OCI-LY3 (cell line): ENCODE measurements around the gene OR51I2.

Source experiments
- H2AFZ ChIP-seq: fragments of 200-600, 300-600 bp; shearing (Covaris generic); 2 replicates; pipeline ENCODE4 v1.6.0; 2014; ENCODE audit warnings: antibody characterized with exemption, low read depth, low read length
- H3K27ac ChIP-seq: fragments of 200-600, 300-600 bp; sonication (generic); 2 replicates; pipeline ENCODE4 v1.5.1; 2014; ENCODE audit warnings: mild to moderate bottlenecking, low read length, moderate library complexity, mixed read lengths
- H3K27me3 ChIP-seq: fragments of 200-600, 300-600 bp; sonication (generic); 2 replicates; pipeline ENCODE4 v1.6.1; 2014; ENCODE audit warnings: low read depth, low read length, mixed read lengths
- H3K36me3 ChIP-seq: fragments of 200-600, 300-600 bp; sonication (generic); replicated peaks from 2 replicates; pipeline ENCODE3; 2014; ENCODE audit warnings: low read depth, low read length, mixed read lengths
- H3K4me1 ChIP-seq: fragments of 300-600, 200-600 bp; sonication (generic); 2 replicates; pipeline ENCODE4 v1.6.1; 2014; ENCODE audit warnings: low read length, mixed read lengths
- H3K4me2 ChIP-seq: fragments of 200-600, 300-600 bp; sonication (generic); 2 replicates; pipeline ENCODE4 v1.6.1; 2014; ENCODE audit warnings: low read length, mixed read lengths
- H3K4me3 ChIP-seq: fragments of 300-600, 200-600 bp; sonication (generic); 2 replicates; pipeline ENCODE4 v1.5.1; 2014; ENCODE audit warnings: antibody characterized with exemption, mild to moderate bottlenecking, low read length, moderate library complexity
- H3K79me2 ChIP-seq: fragments of 300-600, 200-600 bp; shearing (Covaris generic); 2 replicates; pipeline ENCODE4 v1.6.1; 2014; ENCODE audit warnings: mild to moderate bottlenecking, low read length, mixed read lengths
- H3K9ac ChIP-seq: fragments of 300-600, 200-600 bp; shearing (Covaris generic); 2 replicates; pipeline ENCODE4 v1.6.0; 2014; ENCODE audit warnings: mild to moderate bottlenecking, low read length, moderate library complexity
- H3K9me3 ChIP-seq: fragments of 200-600, 300-600 bp; shearing (Covaris generic); 2 replicates; pipeline ENCODE4 v1.6.1; 2014; ENCODE audit warnings: low read length, mixed read lengths; ENCODE audit not compliant: insufficient read depth
- H4K20me1 ChIP-seq: fragments of 200-600, 300-600 bp; sonication (generic); 2 replicates; pipeline ENCODE4 v1.6.1; 2016; ENCODE audit warnings: low read length, mixed read lengths; ENCODE audit not compliant: insufficient read depth
- CTCF ChIP-seq: fragments of 200-600, 300-600 bp; sonication (generic); IDR thresholded peaks from 2 replicates; pipeline ENCODE4 v1.5.1; 2014; ENCODE audit warnings: antibody characterized with exemption, low read length, low read depth
- EZH2phosphoT487 ChIP-seq: fragments of 200-600 bp; shearing (Covaris generic); IDR thresholded peaks from 2 replicates; pipeline ENCODE4 v1.6.1; 2018; ENCODE audit warnings: antibody characterized with exemption, mixed run types, low read depth

OR51I2 gene

GRCh38 chr11:5449023-5449422 lies at the start of gene OR51I2:
OR51I2 (plus strand) TSS chr11:5449323; CDS start chr11:5453489, 4,166 bp downstream.
- TF ChIP-seq EZH2phosphoT487 (no peak), CTCF (no peak)
- peaks cover 6% of the 10 kb centered on the region; the same call in 1 of the 2 replicates for H3K27me3 ChIP-seq

GRCh38 chr11:5405173-5405572 lies 44.0 kb upstream of the OR51I2 start:
- no peaks in the 10 kb centered on the region for H4K20me1 ChIP-seq
- peaks cover 28% of the 10 kb centered on the region for H3K27me3 ChIP-seq
- H3K4me2 ChIP-seq = no peak overlapping the region
- H2AFZ ChIP-seq = no peak overlapping the region
- TF ChIP-seq CTCF (no peak), EZH2phosphoT487 (no peak)
- H3K79me2 ChIP-seq = no peaks in the 10 kb centered on the region
- no peaks in the 10 kb centered on the region for H3K36me3 ChIP-seq
- no peaks in the 10 kb centered on the region for H3K4me1 ChIP-seq
- H3K27ac ChIP-seq = no peak overlapping the region
- no peak overlapping the region for H3K4me3 ChIP-seq
- no peak overlapping the region for H3K9ac ChIP-seq
- H3K9me3 ChIP-seq = no peaks in the 10 kb centered on the region

More at GRCh38 chr11:5449023-5449422, at the start of gene OR51I2:
- Histone ChIP-seq H3K9ac (no peak within 1 kb of the TSS), H3K27ac (no peak within 1 kb of the TSS), H3K4me3 (no peak within 1 kb of the TSS), H3K4me1 (no peaks in the 10 kb centered on the region), H3K9me3 (no peaks in the 10 kb centered on the region), H3K4me2 (no peak within 1 kb of the TSS), H3K79me2 (no peaks in the 10 kb centered on the region), H3K36me3 (no peaks in the 10 kb centered on the region), H2AFZ (no peak within 1 kb of the TSS), H4K20me1 (no peaks in the 10 kb centered on the region)

GRCh38 chr11:5420993-5421392 lies 28.1 kb upstream of the OR51I2 start:
- Histone ChIP-seq H4K20me1 (no peaks in the 10 kb centered on the region), H3K4me3 (no peak overlapping the region), H3K4me2 (no peak overlapping the region), H3K27me3 (peaks cover 14% of the 10 kb centered on the region), H3K4me1 (no peaks in the 10 kb centered on the region), H3K79me2 (no peaks in the 10 kb centered on the region), H2AFZ (no peak overlapping the region), H3K36me3 (no peaks in the 10 kb centered on the region), H3K27ac (no peak overlapping the region), H3K9ac (no peak overlapping the region), H3K9me3 (no peaks in the 10 kb centered on the region)
- TF ChIP-seq CTCF (no peak), EZH2phosphoT487 (no peak)

- H3K27ac ChIP-seq = no peak within 1 kb of the TSS
- no peak within 1 kb of the TSS for H2AFZ ChIP-seq
- no peak for TF ChIP-seq EZH2phosphoT487
- no peak for TF ChIP-seq CTCF
- H3K9me3 ChIP-seq = no peaks in the 10 kb centered on the region
- no peaks in the 10 kb centered on the region for H3K4me1 ChIP-seq
- H3K4me2 ChIP-seq = no peak within 1 kb of the TSS
- no peak within 1 kb of the TSS for H3K4me3 ChIP-seq
- H3K79me2 ChIP-seq = no peaks in the 10 kb centered on the region
- no peaks in the 10 kb centered on the region for H3K36me3 ChIP-seq
- H3K27me3 ChIP-seq = peaks cover 21% of the 10 kb centered on the region
- H3K9ac ChIP-seq = no peak within 1 kb of the TSS
- H4K20me1 ChIP-seq = no peaks in the 10 kb centered on the region
These were observed 27.3 kb upstream of the OR51I2 start, which contains the start of gene OR51Q1 for GRCh38 chr11:5421811-5422210. OR51Q1 (plus strand) TSS chr11:5422111; CDS start chr11:5422201, 90 bp downstream.
